Heart right ventricle (tissue), 16 donors: ENCODE measurements around the gene SOWAHA. TPM values are rescaled to one million over a fixed set of nuclear protein-coding genes. Genes with fewer than 3 reads are reported as not detected.
A peak's percentile ranks its signal among the peaks of the same experiment; 100 is the strongest.

Experiments
- ATAC-seq, 8 donors: fragments of 200-7000 bp; cut with Tn5 transposase; one replicate each; pipeline ENCODE4 v1.9.1; 2020; ENCODE audit warnings: mild to moderate bottlenecking in 8 of 8, moderate library complexity in 8 of 8, moderate number of reproducible peaks in 1 of 8
- DNase-seq, 2 donors: peaks; one replicate each; pipeline ENCODE4 v3.0.0-alpha.2; 2020
- H3K27ac ChIP-seq, 10 donors: fragments of 200-600 bp; sonication (generic) in 2 of 10; one replicate each; pipeline versions ENCODE4 v1.5.0 to v1.8.0; 2020 to 2022; ENCODE audit warnings: mild to moderate bottlenecking in 3 of 10
- H3K27me3 ChIP-seq, 7 donors: fragments of 200-600 bp; one replicate each; pipeline ENCODE4 v1.8.0; 2021 to 2022; ENCODE audit warnings: mild to moderate bottlenecking in 2 of 7
- H3K36me3 ChIP-seq, 9 donors: fragments of 200-600 bp; sonication (generic) in 1 of 9; one replicate each; pipeline versions ENCODE4 v1.5.0 to v1.8.0; 2020 to 2022; ENCODE audit warnings: mild to moderate bottlenecking in 2 of 9
- H3K4me1 ChIP-seq, 9 donors: fragments of 200-600 bp; sonication (generic) in 1 of 9; one replicate each; pipeline versions ENCODE4 v1.5.0 to v1.8.0; 2020 to 2022; ENCODE audit warnings: mild to moderate bottlenecking in 4 of 9
- H3K4me3 ChIP-seq, 10 donors: fragments of 200-600 bp; sonication (generic) in 2 of 10; one replicate each; pipeline versions ENCODE4 v1.5.0 to v1.8.0; 2020 to 2022; ENCODE audit warnings: mild to moderate bottlenecking in 7 of 10, moderate library complexity in 2 of 10
- H3K9me3 ChIP-seq, 11 donors: fragments of 200-600 bp in 10 of 11; sonication (generic) in 2 of 11; one replicate each; pipeline versions ENCODE4 v1.5.0 to v1.8.0; 2013 to 2022; ENCODE audit warnings: mild to moderate bottlenecking in 2 of 11, control low read depth in 1 of 11, moderate library complexity in 1 of 11
- WGBS, 2 donors: extraction: QIAGEN DNeasy Blood & Tissue Kit; methylation state at CpG; one replicate each; pipeline ENCODE4 v1.1.7; 2013; ENCODE audit warnings: inconsistent platforms in 1 of 2; 5-methylcytosine and 5-hydroxymethylcytosine counted together
- intact Hi-C, 10 donors: fragments of 100-400 bp; cut with DNase I; formaldehyde crosslinking; loops; one replicate each; pipeline versions ENCODE4 v1.11.1 to v1.14.2; 2022
- polyA plus RNA-seq, 2 donors: library from polyadenylated mRNA; stranded (reverse); fragments of 200-250 nt; gene quantifications; one replicate each; pipeline ENCODE4 v1.2.3, GENCODE V29; 2013
- total RNA-seq, 10 donors: library from RNA; stranded (reverse); fragmentation: NEBNext Ultra II Directional in 3 of 10; extraction: Animal tissue kit (Norgen Biotek cat#: 25700) in 3 of 10; gene quantifications; one replicate each; pipeline versions ENCODE4 v1.2.1 to v1.2.4, GENCODE V29; 2021 to 2023
- TF ChIP-seq, protein P1 (sequence below), 9 donors: fragments of 200-600 bp; sonication (generic) in 2 of 9; IDR thresholded peaks; one replicate each; pipeline versions ENCODE4 v1.5.0 to v1.8.0; 2021 to 2022; ENCODE audit warnings: antibody characterized with exemption in 9 of 9, mild to moderate bottlenecking in 5 of 9, moderate library complexity in 1 of 9
- donor health status: Arrhythmogenic right ventricular cardiomyopathy.
- donor health status: ischemic (EF 13 %, LVEDD 7.1; RV severe dilation, severe dysfunction).
- donor health status: healthy with polysubstance abuse.
- donor health status: DM: no; HTN: yes; CAD: no.
- donor health status: DM: no; HTN: no; CAD: no.
- donor health status: ischemic (EF 25% LVEDD 6.9; RV normal size, moderate dysfunction).
- donor health status: ischemic (EF 25% LVEDD 5.7; RV mildly dilated, moderate dysfunction).
- donor health status: healthy.
- donor health status: DM: yes; HTN: yes; CAD: no.
- donor health status: Ischemic cardiomyopathy.
- donor health status: ischemic (EF 35%, LVEDD 5.7; RV mildly dilated, moderate dysfunction).
- donor health status: nonischemic (EF 11% LVEDD 7.7; RV severe dilation, severe dysfunction).
- donor health status: DM: yes; HTN: yes; CAD: no.
- donor health status: PGD.
- donor health status: ischemic (EF 29% LVEDD 5.4; RV normal size, mild dysfunction).
- donor health status: nonischemic (EF 23%, LVEDD 6.1; RV moderate dilation, normal function).

The SOWAHA gene
- total and polyA plus RNA-seq, 12 donors, result 0.07 to 0.19 (median 0.13) TPM; not detected in 7

DNA sequence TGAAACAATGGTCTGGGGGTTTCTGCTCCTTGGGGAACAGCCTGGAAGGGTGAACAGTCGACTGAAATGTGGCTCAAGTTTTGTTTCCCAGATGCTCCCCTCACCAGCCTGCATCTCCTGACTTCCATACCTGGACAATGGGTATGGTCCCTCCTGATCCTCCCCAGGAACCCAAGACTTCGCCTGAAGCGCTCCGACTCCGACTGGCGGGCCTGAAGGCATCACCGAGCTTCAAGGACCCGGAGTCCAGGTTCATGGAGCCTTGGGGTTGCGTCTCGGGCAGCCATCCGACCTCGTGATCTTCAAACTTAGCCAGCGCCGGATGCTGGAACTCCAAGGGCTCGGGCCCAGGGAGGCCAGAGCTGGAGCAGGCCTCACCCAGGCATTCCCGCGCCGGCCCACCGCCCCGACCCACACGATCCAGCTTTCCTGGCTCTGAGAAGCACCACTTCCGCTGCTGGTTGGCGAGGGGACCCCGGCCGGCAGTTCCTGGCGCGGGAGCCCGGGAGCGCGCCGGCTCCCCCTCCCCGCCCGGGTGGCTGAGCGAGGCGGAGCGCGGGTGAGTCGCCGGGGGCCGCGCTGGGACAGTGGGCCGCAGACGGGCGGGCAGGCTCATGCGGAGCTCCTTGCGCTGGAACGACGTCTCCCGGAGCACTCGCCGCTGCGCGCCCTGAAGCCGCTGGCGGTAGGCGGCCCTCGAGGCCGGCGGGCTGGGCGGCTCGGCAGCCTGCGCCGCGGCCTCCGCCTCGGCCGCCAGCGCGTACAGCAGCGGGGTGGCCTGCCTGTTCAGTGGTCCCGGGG, 12.1 kb downstream of the SOWAHA start:
- no peak for ATAC-seq
- H3K27ac ChIP-seq, result no peak overlapping the region
- H3K4me3 ChIP-seq, result peak overlapping the region in 8 of 10 donors; percentile 21 to 37 (median 32)

DNA sequence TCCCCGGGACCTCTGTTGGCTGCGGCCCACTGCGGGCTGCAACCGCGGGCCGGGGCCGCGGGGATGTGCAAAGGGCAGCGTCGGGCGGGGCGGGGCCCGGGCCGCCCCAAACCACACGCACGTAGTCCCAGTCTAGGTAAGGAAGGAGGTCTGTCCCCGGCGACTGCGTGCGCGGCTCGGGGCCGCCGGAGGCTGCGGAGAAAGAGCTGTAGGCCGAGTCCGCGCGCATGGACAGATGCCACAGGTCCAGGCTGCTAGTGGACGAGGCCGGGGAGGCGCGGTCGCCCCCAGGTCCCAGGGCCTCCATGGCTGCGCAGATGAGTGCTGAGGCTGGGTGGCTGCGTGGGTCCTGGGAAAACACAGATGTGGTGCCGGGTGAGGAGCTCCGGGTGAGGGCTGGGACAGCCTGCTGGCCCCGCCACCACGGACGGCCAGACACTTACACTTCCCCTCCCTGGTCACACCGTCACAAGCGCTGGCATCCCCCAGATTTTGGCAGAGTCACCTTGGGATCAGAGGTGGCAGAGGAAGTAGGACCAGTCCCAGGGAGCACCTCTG, 12.8 kb downstream of the SOWAHA start:
- Histone ChIP-seq H3K27ac (no peak overlapping the region), H3K27me3 (peaks cover 0 to 81% (median 0%) of the 10 kb centered on the region in 7 donors), H3K4me1 (peaks cover 6 to 37% (median 27%) of the 10 kb centered on the region in 9 donors), H3K36me3 (peaks cover 0 to 21% (median 0%) of the 10 kb centered on the region in 9 donors), H3K4me3 (peak overlapping the region in 8 of 10 donors; percentile 21 to 37 (median 32)), H3K9me3 (no peaks in the 10 kb centered on the region)
- DNase-seq (no peak), ATAC-seq (no peak)
- 39 to 53% methylated on average over 43 of the region's 43 CpGs for WGBS, 2 donors
- intact Hi-C loops, result loop anchor here in 5 of 10 donors (5.0 to 10.0 kb wide), 4 partner anchors 56 to 451 kb away; no protein-coding TSS in a partner anchor
- TF ChIP-seq, protein P1, sequence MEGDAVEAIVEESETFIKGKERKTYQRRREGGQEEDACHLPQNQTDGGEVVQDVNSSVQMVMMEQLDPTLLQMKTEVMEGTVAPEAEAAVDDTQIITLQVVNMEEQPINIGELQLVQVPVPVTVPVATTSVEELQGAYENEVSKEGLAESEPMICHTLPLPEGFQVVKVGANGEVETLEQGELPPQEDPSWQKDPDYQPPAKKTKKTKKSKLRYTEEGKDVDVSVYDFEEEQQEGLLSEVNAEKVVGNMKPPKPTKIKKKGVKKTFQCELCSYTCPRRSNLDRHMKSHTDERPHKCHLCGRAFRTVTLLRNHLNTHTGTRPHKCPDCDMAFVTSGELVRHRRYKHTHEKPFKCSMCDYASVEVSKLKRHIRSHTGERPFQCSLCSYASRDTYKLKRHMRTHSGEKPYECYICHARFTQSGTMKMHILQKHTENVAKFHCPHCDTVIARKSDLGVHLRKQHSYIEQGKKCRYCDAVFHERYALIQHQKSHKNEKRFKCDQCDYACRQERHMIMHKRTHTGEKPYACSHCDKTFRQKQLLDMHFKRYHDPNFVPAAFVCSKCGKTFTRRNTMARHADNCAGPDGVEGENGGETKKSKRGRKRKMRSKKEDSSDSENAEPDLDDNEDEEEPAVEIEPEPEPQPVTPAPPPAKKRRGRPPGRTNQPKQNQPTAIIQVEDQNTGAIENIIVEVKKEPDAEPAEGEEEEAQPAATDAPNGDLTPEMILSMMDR (IDR thresholded peaks at IDR 0.05), result no peak

More for the DNA sequence above, 12.1 kb downstream of the SOWAHA start:
- H3K4me1 ChIP-seq, result peaks cover under 1 to 35% (median 25%) of the 10 kb centered on the region in 9 donors
- intact Hi-C loops, result loop anchor here in 5 of 10 donors (5.0 to 10.0 kb wide), 4 partner anchors 57 to 450 kb away; no protein-coding TSS in a partner anchor
- peaks cover 0 to 21% (median 0%) of the 10 kb centered on the region in 9 donors for H3K36me3 ChIP-seq
- TF ChIP-seq, protein P1 (IDR thresholded peaks at IDR 0.05), result no peak
- no peak for DNase-seq
- no peaks in the 10 kb centered on the region for H3K9me3 ChIP-seq
- H3K27me3 ChIP-seq, result peaks cover 0 to 74% (median 0%) of the 10 kb centered on the region in 7 donors
- 66 to 68% methylated on average over 71 of the region's 71 CpGs for WGBS, 2 donors

DNA sequence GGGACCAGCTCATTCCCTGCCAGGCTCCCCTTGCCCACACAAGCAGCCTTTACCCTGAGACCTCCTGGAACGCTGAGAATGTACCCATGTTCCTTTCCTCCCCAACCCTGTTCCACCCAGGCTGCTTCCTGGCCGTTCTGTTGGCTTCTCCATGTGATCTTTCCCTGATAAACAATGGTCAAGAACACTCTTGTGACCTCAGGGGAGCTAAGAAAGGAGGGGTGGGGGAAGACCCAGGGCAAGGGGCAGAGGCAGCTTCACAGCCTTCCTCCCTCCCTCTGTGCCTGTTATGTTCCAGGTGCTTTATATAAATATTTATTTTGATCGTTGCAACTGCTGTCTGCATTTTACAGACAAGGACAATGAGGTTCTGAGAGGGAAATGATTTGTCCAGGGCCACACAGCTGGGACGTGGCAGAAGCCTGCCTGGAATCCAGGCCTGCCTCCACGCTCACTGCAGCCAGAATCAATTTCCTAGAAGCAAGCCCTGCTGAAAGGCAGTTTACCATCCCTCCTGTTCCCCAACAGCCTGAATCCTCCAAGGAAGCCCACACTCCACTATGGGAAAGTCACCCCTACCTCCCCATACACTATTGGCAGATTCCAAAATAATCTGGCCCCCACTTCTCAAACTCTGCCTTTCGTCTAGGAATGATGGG, 13.5 kb downstream of the SOWAHA start:
- no peaks in the 10 kb centered on the region for H3K9me3 ChIP-seq
- TF ChIP-seq, protein P1 (IDR thresholded peaks at IDR 0.05), result no peak
- no peak overlapping the region for H3K27ac ChIP-seq
- peaks cover 6 to 41% (median 28%) of the 10 kb centered on the region in 9 donors for H3K4me1 ChIP-seq
- 65 to 67% methylated on average over 6 of the region's 6 CpGs for WGBS, 2 donors
- no peak overlapping the region for H3K4me3 ChIP-seq
- intact Hi-C loops, result loop anchor here in 5 of 10 donors (5.0 to 10.0 kb wide), 4 partner anchors 56 to 452 kb away; no protein-coding TSS in a partner anchor
- H3K27me3 ChIP-seq, result peaks cover 0 to 86% (median 0%) of the 10 kb centered on the region in 7 donors
- peaks cover 0 to 21% (median 0%) of the 10 kb centered on the region in 9 donors for H3K36me3 ChIP-seq
- DNase-seq (no peak), ATAC-seq (no peak)
